Measurements from ENCODE around the gene GLRX.

Gene GLRX

GRCh38 chr5:95768731-95769130 is 53.8 kb downstream of the GLRX start:
- no peaks in the 10 kb centered on the region for H3K27me3 ChIP-seq (ENCODE audit: insufficient read depth, poor library complexity, severe bottlenecking)
- H3K9me3 ChIP-seq (ENCODE audit: severe bottlenecking): no peaks in the 10 kb centered on the region
- H3K36me3 ChIP-seq (ENCODE audit: low read depth): no peaks in the 10 kb centered on the region
- peaks cover 20% of the 10 kb centered on the region for H3K4me1 ChIP-seq (ENCODE audit: insufficient read depth, poor library complexity, severe bottlenecking)
- TF ChIP-seq, protein P1, sequence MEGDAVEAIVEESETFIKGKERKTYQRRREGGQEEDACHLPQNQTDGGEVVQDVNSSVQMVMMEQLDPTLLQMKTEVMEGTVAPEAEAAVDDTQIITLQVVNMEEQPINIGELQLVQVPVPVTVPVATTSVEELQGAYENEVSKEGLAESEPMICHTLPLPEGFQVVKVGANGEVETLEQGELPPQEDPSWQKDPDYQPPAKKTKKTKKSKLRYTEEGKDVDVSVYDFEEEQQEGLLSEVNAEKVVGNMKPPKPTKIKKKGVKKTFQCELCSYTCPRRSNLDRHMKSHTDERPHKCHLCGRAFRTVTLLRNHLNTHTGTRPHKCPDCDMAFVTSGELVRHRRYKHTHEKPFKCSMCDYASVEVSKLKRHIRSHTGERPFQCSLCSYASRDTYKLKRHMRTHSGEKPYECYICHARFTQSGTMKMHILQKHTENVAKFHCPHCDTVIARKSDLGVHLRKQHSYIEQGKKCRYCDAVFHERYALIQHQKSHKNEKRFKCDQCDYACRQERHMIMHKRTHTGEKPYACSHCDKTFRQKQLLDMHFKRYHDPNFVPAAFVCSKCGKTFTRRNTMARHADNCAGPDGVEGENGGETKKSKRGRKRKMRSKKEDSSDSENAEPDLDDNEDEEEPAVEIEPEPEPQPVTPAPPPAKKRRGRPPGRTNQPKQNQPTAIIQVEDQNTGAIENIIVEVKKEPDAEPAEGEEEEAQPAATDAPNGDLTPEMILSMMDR (IDR thresholded peaks at IDR 0.05; ENCODE audit: poor library complexity, severe bottlenecking): no peak
- DNase-seq (ENCODE audit: low spot score) (no peak), ATAC-seq (ENCODE audit: low read depth) (no peak)
- H3K27ac ChIP-seq (ENCODE audit: poor library complexity, severe bottlenecking): no peak overlapping the region
- H3K4me3 ChIP-seq (ENCODE audit: severe bottlenecking): no peak overlapping the region

- no peak for ATAC-seq (ENCODE audit: low read depth)
- H3K4me1 ChIP-seq (ENCODE audit: insufficient read depth, poor library complexity, severe bottlenecking): peaks cover 15% of the 10 kb centered on the region
- no peak for DNase-seq (ENCODE audit: low spot score)
- no peaks in the 10 kb centered on the region for H3K9me3 ChIP-seq (ENCODE audit: severe bottlenecking)
- H3K36me3 ChIP-seq (ENCODE audit: low read depth): no peaks in the 10 kb centered on the region
- TF ChIP-seq, protein P1 (IDR thresholded peaks at IDR 0.05; ENCODE audit: poor library complexity, severe bottlenecking): no peak
- no peak overlapping the region for H3K27ac ChIP-seq (ENCODE audit: poor library complexity, severe bottlenecking)
- H3K27me3 ChIP-seq (ENCODE audit: insufficient read depth, poor library complexity, severe bottlenecking): no peaks in the 10 kb centered on the region
- H3K4me3 ChIP-seq (ENCODE audit: severe bottlenecking): no peak overlapping the region
Observed at GRCh38 chr5:95763941-95764340, 58.6 kb downstream of the GLRX start.
